Effector memory CD4-positive, alpha-beta T cell (primary cell): ENCODE results near the gene SERTAD4.

ENCODE experiments used
- DNase-seq, 3 donors: peaks; one replicate each; pipeline ENCODE4 v3.0.0-alpha.2; 2020
- H3K27ac ChIP-seq: 2 replicates; pipeline ENCODE4 v1.7.0; 2013; ENCODE audit warnings: mild to moderate bottlenecking, low read length, moderate library complexity; ENCODE audit not compliant: insufficient read depth, poor library complexity, severe bottlenecking
- H3K27me3 ChIP-seq: replicated peaks from 2 replicates; pipeline ENCODE4 v1.7.0; 2013; ENCODE audit warnings: mild to moderate bottlenecking, low read length; ENCODE audit not compliant: insufficient read depth, control insufficient read depth, poor library complexity, severe bottlenecking
- H3K36me3 ChIP-seq: 2 replicates; pipeline ENCODE4 v1.7.0; 2013; ENCODE audit warnings: mild to moderate bottlenecking, low read length, moderate library complexity; ENCODE audit not compliant: control insufficient read depth, insufficient read depth
- H3K4me1 ChIP-seq: 2 replicates; pipeline ENCODE4 v1.7.0; 2013; ENCODE audit warnings: low read length, mild to moderate bottlenecking; ENCODE audit not compliant: control insufficient read depth, insufficient read depth, poor library complexity, severe bottlenecking
- H3K4me3 ChIP-seq: 2 replicates; pipeline ENCODE4 v1.7.0; 2013; ENCODE audit warnings: low read length, low read depth, mild to moderate bottlenecking; ENCODE audit not compliant: insufficient read depth, poor library complexity, severe bottlenecking
- H3K9me3 ChIP-seq: 2 replicates; pipeline ENCODE4 v1.7.0; 2013; ENCODE audit warnings: mild to moderate bottlenecking, low read length, moderate library complexity; ENCODE audit not compliant: control insufficient read depth

Gene SERTAD4

DNA sequence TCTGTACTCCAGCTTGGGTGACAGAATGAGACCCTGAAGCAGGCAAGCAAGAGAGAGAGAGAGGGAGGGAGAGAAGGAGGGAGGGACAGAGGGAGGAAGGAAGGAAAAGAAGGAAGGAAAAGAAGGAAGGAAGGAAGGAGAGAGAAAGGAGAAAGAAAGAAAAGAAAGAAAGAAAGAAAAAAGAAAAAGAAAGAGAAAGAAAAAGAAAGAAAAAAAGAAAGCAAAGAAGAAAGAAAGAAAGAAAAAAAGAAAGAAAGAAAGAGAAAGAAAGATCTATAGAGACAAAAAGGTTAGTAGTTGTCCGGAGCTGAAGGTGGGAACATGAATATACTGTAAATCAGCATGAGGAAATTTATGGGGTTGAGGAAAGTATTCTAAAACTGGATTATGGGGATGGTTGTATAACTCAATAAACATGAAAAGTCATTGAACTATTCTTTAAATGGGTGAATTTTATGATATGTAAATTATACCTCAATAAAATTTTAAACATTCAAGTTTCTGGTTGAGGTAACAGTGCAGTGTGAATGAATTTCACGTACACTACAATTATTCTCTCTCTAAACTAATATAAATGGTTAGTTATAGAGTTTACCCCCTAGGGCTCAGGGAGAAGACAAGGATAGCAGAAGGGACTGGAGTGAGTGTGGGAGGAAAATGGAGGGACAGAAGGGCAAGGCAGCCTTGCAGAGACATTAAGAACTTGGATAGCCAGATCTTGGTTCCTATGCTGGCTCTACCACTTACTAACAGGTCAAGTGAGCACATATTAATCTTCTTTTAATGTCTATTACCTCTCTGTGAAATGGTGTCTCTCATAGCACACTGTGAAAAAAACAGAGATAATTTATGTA, 24.8 kb upstream of the SERTAD4 start:
- H3K27ac ChIP-seq: no peak overlapping the region
- H3K9me3 ChIP-seq: no peaks in the 10 kb centered on the region
- peaks cover 2% of the 10 kb centered on the region for H3K27me3 ChIP-seq
- H3K36me3 ChIP-seq: no peaks in the 10 kb centered on the region
- no peaks in the 10 kb centered on the region for H3K4me1 ChIP-seq
- H3K4me3 ChIP-seq: no peak overlapping the region
- no peak for DNase-seq

GRCh38 chr1:210213335-210213734, 19.3 kb upstream of the SERTAD4 start:
- no peak overlapping the region for H3K27ac ChIP-seq
- H3K36me3 ChIP-seq: no peaks in the 10 kb centered on the region
- no peaks in the 10 kb centered on the region for H3K9me3 ChIP-seq
- DNase-seq: no peak
- H3K27me3 ChIP-seq: peaks cover 2% of the 10 kb centered on the region
- no peaks in the 10 kb centered on the region for H3K4me1 ChIP-seq
- H3K4me3 ChIP-seq: no peak overlapping the region

- Histone ChIP-seq H3K27me3 (peaks cover 2% of the 10 kb centered on the region), H3K4me3 (no peak overlapping the region), H3K36me3 (no peaks in the 10 kb centered on the region), H3K27ac (no peak overlapping the region), H3K4me1 (no peaks in the 10 kb centered on the region), H3K9me3 (no peaks in the 10 kb centered on the region)
- DNase-seq: no peak
These were observed 17.8 kb upstream of the SERTAD4 start for GRCh38 chr1:210214573-210215409.

- H3K27me3 ChIP-seq: no peaks in the 10 kb centered on the region
These were observed 15.1 kb upstream of the SERTAD4 start for GRCh38 chr1:210217482-210217881.

DNA sequence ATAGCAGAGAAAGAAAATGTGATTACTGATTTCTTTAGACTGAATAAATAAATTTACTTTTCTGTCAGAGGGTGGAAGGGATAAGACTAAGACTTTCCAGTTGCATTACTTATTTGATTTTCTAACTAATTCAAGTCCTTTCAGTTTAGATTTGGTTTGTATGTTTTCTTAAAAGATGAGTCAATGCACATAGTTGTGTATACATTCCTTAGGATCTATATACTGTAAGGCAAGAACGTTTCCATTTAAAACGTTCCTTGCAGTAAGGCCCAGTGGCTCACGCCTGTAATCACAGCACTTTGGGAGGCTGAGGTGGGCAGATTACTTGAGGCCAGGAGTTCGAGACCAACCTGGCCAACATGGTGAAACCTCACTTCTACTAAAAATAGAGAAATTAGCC, 14.5 kb upstream of the SERTAD4 start:
- Histone ChIP-seq H3K4me3 (no peak overlapping the region), H3K27me3 (no peaks in the 10 kb centered on the region), H3K27ac (no peak overlapping the region), H3K9me3 (no peaks in the 10 kb centered on the region), H3K36me3 (no peaks in the 10 kb centered on the region), H3K4me1 (no peaks in the 10 kb centered on the region)
- no peak for DNase-seq

More at GRCh38 chr1:210217482-210217881, 15.1 kb upstream of the SERTAD4 start:
- Histone ChIP-seq H3K9me3 (no peaks in the 10 kb centered on the region), H3K4me1 (no peaks in the 10 kb centered on the region), H3K36me3 (no peaks in the 10 kb centered on the region), H3K27ac (no peak overlapping the region), H3K4me3 (no peak overlapping the region)
- no peak for DNase-seq

GRCh38 chr1:210222340-210223006, 10.1 kb upstream of the SERTAD4 start:
- H3K4me1 ChIP-seq: no peaks in the 10 kb centered on the region
- no peak overlapping the region for H3K27ac ChIP-seq
- DNase-seq: no peak
- H3K4me3 ChIP-seq: no peak overlapping the region
- H3K9me3 ChIP-seq: no peaks in the 10 kb centered on the region
- H3K27me3 ChIP-seq: no peaks in the 10 kb centered on the region
- no peaks in the 10 kb centered on the region for H3K36me3 ChIP-seq

GRCh38 chr1:210223226-210223904, 9.2 kb upstream of the SERTAD4 start:
- DNase-seq: no peak
- H3K27ac ChIP-seq: no peak overlapping the region
- no peaks in the 10 kb centered on the region for H3K9me3 ChIP-seq
- no peaks in the 10 kb centered on the region for H3K4me1 ChIP-seq
- H3K36me3 ChIP-seq: no peaks in the 10 kb centered on the region
- no peaks in the 10 kb centered on the region for H3K27me3 ChIP-seq
- H3K4me3 ChIP-seq: no peak overlapping the region

- Histone ChIP-seq H3K4me1 (peaks cover 2% of the 10 kb centered on the region), H3K27me3 (peaks cover 10% of the 10 kb centered on the region), H3K4me3 (no peak overlapping the region), H3K9me3 (no peaks in the 10 kb centered on the region), H3K36me3 (no peaks in the 10 kb centered on the region), H3K27ac (no peak overlapping the region)
- DNase-seq: no peak
These were observed 4.4 kb upstream of the SERTAD4 start for GRCh38 chr1:210228158-210228557.

GRCh38 chr1:210230149-210230695, 2.4 kb upstream of the SERTAD4 start:
- DNase-seq: no peak
- no peaks in the 10 kb centered on the region for H3K9me3 ChIP-seq
- peaks cover 8% of the 10 kb centered on the region for H3K4me1 ChIP-seq
- H3K27ac ChIP-seq: no peak overlapping the region
- H3K36me3 ChIP-seq: no peaks in the 10 kb centered on the region
- peaks cover 22% of the 10 kb centered on the region for H3K27me3 ChIP-seq
- H3K4me3 ChIP-seq: no peak overlapping the region
